K562 (cell line): ENCODE results near the gene FRMPD1. TPM values are rescaled to one million over a fixed set of nuclear protein-coding genes. Genes with fewer than 3 reads are reported as not detected.

Experiments used
- CBX1 ChIP-seq: sonication (generic); IDR thresholded peaks from 2 replicates; pipeline ENCODE4 v1.6.1; 2016; ENCODE audit warnings: antibody characterized with exemption, low read depth, mild to moderate bottlenecking
- CBX2 ChIP-seq: fragments of 200-600 bp; sonication (generic); IDR thresholded peaks from one replicate; pipeline ENCODE4 v1.6.1; 2012; ENCODE audit warnings: mild to moderate bottlenecking, low read length, inconsistent platforms; ENCODE audit not compliant: insufficient read depth, poor library complexity, severe bottlenecking
- CBX8 ChIP-seq: fragments of 200-600 bp; sonication (generic); IDR thresholded peaks from 2 replicates; pipeline ENCODE4 v1.6.1; 2012; ENCODE audit warnings: borderline replicate concordance, mixed run types, low read depth, mild to moderate bottlenecking, moderate library complexity, mixed read lengths, low read length, control low read depth, inconsistent platforms; ENCODE audit not compliant: poor library complexity, severe bottlenecking; ENCODE audit errors: extremely low read depth
- GABPB1 ChIP-seq: sonication (generic); formaldehyde crosslinking; IDR thresholded peaks from 2 replicates; pipeline ENCODE4 v1.8.0; 2022; ENCODE audit warnings: mild to moderate bottlenecking, missing genetic modification reagents
- MTF1 ChIP-seq: fragments of 250-450 bp; sonication (Bioruptor Pico); IDR thresholded peaks from 2 replicates; pipeline ENCODE4 v1.9.0; 2021; ENCODE audit warnings: moderate library complexity, mild to moderate bottlenecking, inconsistent platforms, borderline replicate concordance
- NCOR1 ChIP-seq: fragments of 450-650 bp; IDR thresholded peaks from 2 replicates; pipeline ENCODE4 v1.6.1; 2016; ENCODE audit warnings: mild to moderate bottlenecking, moderate library complexity
- NFE2L1 ChIP-seq: fragments of 450-650 bp; IDR thresholded peaks from 2 replicates; pipeline ENCODE4 v1.6.1; 2016; ENCODE audit warnings: missing genetic modification characterization, low read depth, mild to moderate bottlenecking, missing compliant biosample characterization, moderate library complexity, borderline replicate concordance
- POLR2G ChIP-seq: fragments of 200-400 bp; formaldehyde crosslinking; IDR thresholded peaks from 2 replicates; pipeline ENCODE4 v1.6.1; 2017; ENCODE audit warnings: low read depth, mild to moderate bottlenecking, antibody characterized with exemption, low read length, moderate library complexity
- RB1 ChIP-seq: fragments of 450-650 bp; IDR thresholded peaks from 2 replicates; pipeline ENCODE4 v1.6.1; 2017; ENCODE audit warnings: low read depth, mild to moderate bottlenecking
- SRF ChIP-seq, 2 experiments: fragments of 250-450, 450-650 bp in 1 of 2; sonication (Bioruptor Pico) in 1 of 2; sonication (generic) in 1 of 2; formaldehyde crosslinking; IDR thresholded peaks; 2 replicates each; pipeline versions ENCODE4 v1.5.0 to v1.5.1; 2020 to 2022; ENCODE audit warnings: mild to moderate bottlenecking in 1 of 2, missing genetic modification reagents in 1 of 2
- STAG1 ChIP-seq: sonication (generic); formaldehyde crosslinking; IDR thresholded peaks from 2 replicates; pipeline ENCODE4 v1.5.0; 2020; ENCODE audit warnings: missing genetic modification reagents, borderline replicate concordance
- ZNF175 ChIP-seq: fragments of 200-800 bp; sonication (Bioruptor generic); IDR thresholded peaks from 2 replicates; pipeline ENCODE4 v1.6.1; 2016; ENCODE audit warnings: low read depth, mild to moderate bottlenecking, missing genetic modification characterization, missing compliant biosample characterization
- ZNF24 ChIP-seq: fragments of 450-650 bp; IDR thresholded peaks from 2 replicates; pipeline ENCODE4 v1.6.1; 2016
- ZNF41 ChIP-seq: fragments of 250-450 bp; sonication (Bioruptor Pico); conservative IDR thresholded peaks from 2 replicates; pipeline ENCODE4 v1.4.0; 2020; ENCODE audit warnings: mild to moderate bottlenecking
- ZNF431 ChIP-seq: sonication (generic); formaldehyde crosslinking; IDR thresholded peaks from 2 replicates; pipeline ENCODE4 v1.8.0; 2022; ENCODE audit warnings: mild to moderate bottlenecking, missing genetic modification reagents
- ZNF830 ChIP-seq: fragments of 250-450 bp; sonication (Bioruptor Pico); IDR thresholded peaks from 2 replicates; pipeline ENCODE4 v1.5.0; 2021; ENCODE audit warnings: mild to moderate bottlenecking
- polyA plus RNA-seq, 8 experiments: library from polyadenylated mRNA; depleted of rRNA in 4 of 8; stranded (reverse) in 5 of 8; unstranded in 3 of 8; fragments of >200 nt; fragmentation: Nextera tagmentation in 2 of 8; fragmentation: Illumina TruSeq in 1 of 8; extraction: Ambion mirVana in 2 of 8; extraction: Trizol in 1 of 8; gene quantifications; 2 replicates each; pipeline versions ENCODE4 v1.2.1 to v1.2.3, GENCODE V29; 2011 to 2014; ENCODE audit warnings: inconsistent platforms in 1 of 8, missing spikeins in 1 of 8
- total RNA-seq, 7 experiments: library from RNA; depleted of rRNA in 6 of 7; stranded (reverse); fragments of >200 nt in 6 of 7; fragmentation: Illumina TruSeq in 2 of 7; extraction: Trizol in 2 of 7; gene quantifications; 2 replicates each; pipeline versions ENCODE4 v1.2.1 to v1.2.3, GENCODE V29; 2011 to 2021; ENCODE audit warnings: low replicate concordance in 1 of 7
- TF ChIP-seq, protein P1 (sequence below): fragments of 250-450 bp; sonication (Bioruptor Pico); IDR thresholded peaks from 2 replicates; pipeline ENCODE4 v1.8.0; 2021; ENCODE audit warnings: moderate library complexity, mild to moderate bottlenecking, inconsistent platforms

FRMPD1 gene
- total and polyA plus RNA-seq, 9 of the 15 experiments (the other 6 are each of a cell fraction or from before 2014, with no cell fraction given) = not detected

DNA sequence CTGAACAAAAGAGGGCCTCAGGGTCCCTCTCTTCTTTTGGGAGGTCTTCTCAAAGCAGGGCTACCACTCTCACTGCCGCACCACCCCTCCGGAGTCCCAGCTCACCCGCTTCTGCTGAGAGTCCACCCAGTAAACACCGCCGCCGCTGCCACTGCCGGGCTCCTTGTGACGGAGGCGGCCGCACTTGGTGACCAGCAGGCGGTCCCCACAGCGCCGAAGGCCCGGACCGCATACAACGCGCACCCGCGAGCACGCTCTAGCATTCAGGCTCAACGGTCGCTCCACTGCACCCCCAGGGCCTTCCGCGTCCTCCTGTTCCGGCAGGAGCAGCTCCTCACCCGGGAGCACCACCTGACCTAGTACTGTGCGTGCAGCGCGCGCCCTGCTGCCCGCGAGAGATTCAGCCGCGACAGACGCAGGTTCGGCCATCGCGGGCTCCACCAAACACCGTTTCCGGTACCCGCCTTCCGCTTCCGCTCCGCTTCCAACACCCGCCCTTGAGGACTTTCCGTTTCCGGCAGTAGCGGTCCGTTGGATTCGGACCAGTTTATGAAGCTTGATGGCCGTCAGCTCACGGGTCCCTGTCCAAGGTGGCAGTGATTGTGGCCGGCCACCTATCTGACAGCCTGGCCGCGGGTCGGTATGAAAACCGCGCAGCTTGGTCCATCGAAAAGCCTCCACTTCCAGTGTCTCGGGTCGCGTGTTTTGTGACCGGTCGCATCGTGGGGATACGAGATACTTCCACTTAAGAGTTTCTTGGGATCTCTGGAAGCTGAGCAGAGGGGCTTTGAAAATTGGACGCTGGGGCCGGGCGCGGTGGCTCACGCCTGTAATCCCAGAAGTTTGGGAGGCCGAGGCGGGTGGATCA lies 134.1 kb downstream of the FRMPD1 start, which contains the start of gene EXOSC3 (continued):
- TF ChIP-seq, protein P1, sequence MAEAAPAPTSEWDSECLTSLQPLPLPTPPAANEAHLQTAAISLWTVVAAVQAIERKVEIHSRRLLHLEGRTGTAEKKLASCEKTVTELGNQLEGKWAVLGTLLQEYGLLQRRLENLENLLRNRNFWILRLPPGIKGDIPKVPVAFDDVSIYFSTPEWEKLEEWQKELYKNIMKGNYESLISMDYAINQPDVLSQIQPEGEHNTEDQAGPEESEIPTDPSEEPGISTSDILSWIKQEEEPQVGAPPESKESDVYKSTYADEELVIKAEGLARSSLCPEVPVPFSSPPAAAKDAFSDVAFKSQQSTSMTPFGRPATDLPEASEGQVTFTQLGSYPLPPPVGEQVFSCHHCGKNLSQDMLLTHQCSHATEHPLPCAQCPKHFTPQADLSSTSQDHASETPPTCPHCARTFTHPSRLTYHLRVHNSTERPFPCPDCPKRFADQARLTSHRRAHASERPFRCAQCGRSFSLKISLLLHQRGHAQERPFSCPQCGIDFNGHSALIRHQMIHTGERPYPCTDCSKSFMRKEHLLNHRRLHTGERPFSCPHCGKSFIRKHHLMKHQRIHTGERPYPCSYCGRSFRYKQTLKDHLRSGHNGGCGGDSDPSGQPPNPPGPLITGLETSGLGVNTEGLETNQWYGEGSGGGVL (CRISPR knock-in tag) = no peak
- TF ChIP-seq SRF (CRISPR knock-in tag; IDR thresholded peaks at IDR 0.05) (peak in 1 of 2 experiments; percentile 75; a peak in 1 of 4 replicates), CBX1 (peak; percentile 96), CBX2 (no peak), POLR2G (peak; percentile 99), STAG1 (no peak), ZNF41 (CRISPR knock-in tag) (no peak), RB1 (peak; percentile 88), MTF1 (no peak), NCOR1 (no peak), CBX8 (no peak), NFE2L1 (tag) (no peak), ZNF175 (CRISPR knock-in tag) (0 out of 2 replicates have a peak, but pooled peaks have one; percentile 58), ZNF24 (peak; percentile 52; the same call in 1 of the 2 replicates), ZNF431 (CRISPR knock-in tag) (peak; percentile 67; the same call in 1 of the 2 replicates), ZNF830 (CRISPR knock-in tag) (no peak), GABPB1 (CRISPR knock-in tag) (peak; percentile 98)
